HUES64 (cell line): ENCODE results near the gene MS4A8. TPM values are rescaled to one million over a fixed set of nuclear protein-coding genes. Genes with fewer than 3 reads are reported as not detected.
"Not testable (repeated sequence)": the region's sequence is repeated elsewhere in the genome, so short reads cannot be mapped to it uniquely, and the experiment has no call there.

ENCODE experiments used
- H3K27ac ChIP-seq: 2 replicates; pipeline ENCODE4 v1.7.0; 2013; ENCODE audit warnings: low read depth, low read length, inconsistent platforms
- H3K27me3 ChIP-seq: 2 replicates; pipeline ENCODE4 v1.6.1; 2013; ENCODE audit warnings: mild to moderate bottlenecking, low read length; ENCODE audit not compliant: insufficient read depth
- H3K36me3 ChIP-seq: 2 replicates; pipeline ENCODE4 v1.6.1; 2013; ENCODE audit warnings: mild to moderate bottlenecking, low read length; ENCODE audit not compliant: insufficient read depth
- H3K4me1 ChIP-seq: 2 replicates; pipeline ENCODE4 v1.6.1; 2013; ENCODE audit warnings: mild to moderate bottlenecking, low read length, moderate library complexity; ENCODE audit not compliant: insufficient read depth
- H3K4me3 ChIP-seq: 2 replicates; pipeline ENCODE4 v1.5.1; 2013; ENCODE audit warnings: mild to moderate bottlenecking, low read length, moderate library complexity
- H3K9ac ChIP-seq: 2 replicates; pipeline ENCODE4 v1.6.1; 2013; ENCODE audit warnings: mild to moderate bottlenecking, low read depth, low read length
- H3K9me3 ChIP-seq: 2 replicates; pipeline ENCODE4 v1.6.1; 2013; ENCODE audit warnings: low read depth, low read length; ENCODE audit not compliant: insufficient read depth
- WGBS: fragments of 150-250, 120-280 bp; methylation state at CpG from one replicate; pipeline ENCODE4 v1.1.7; 2013; ENCODE audit warnings: missing lambda C conversion rate; 5-methylcytosine and 5-hydroxymethylcytosine counted together
- polyA plus RNA-seq, 2 experiments: library from polyadenylated mRNA; stranded (reverse); fragments of 50-300 nt; gene quantifications; one replicate each; pipeline ENCODE4 v1.2.3, GENCODE V29; 2013

The MS4A8 gene
- not detected for polyA plus RNA-seq (2013, experiment 1 of 2)
- polyA plus RNA-seq (2013, experiment 2 of 2), result not detected

- Histone ChIP-seq H3K9me3 (no peaks in the 10 kb centered on the region), H3K4me1 (peaks cover 5% of the 10 kb centered on the region; the same call in 1 of the 2 replicates), H3K27ac (no peak within 1 kb of the TSS), H3K27me3 (no peaks in the 10 kb centered on the region), H3K9ac (no peak within 1 kb of the TSS), H3K36me3 (no peaks in the 10 kb centered on the region), H3K4me3 (no peak within 1 kb of the TSS)
- WGBS, result 85% methylated on average over 2 of the region's 2 CpGs
Measured at GRCh38 chr11:60699284-60699691, at the start of gene MS4A8. TSS of gene MS4A8 (plus strand) at chr11:60699612. CDS start at chr11:60700861, 1,249 bp downstream.

DNA sequence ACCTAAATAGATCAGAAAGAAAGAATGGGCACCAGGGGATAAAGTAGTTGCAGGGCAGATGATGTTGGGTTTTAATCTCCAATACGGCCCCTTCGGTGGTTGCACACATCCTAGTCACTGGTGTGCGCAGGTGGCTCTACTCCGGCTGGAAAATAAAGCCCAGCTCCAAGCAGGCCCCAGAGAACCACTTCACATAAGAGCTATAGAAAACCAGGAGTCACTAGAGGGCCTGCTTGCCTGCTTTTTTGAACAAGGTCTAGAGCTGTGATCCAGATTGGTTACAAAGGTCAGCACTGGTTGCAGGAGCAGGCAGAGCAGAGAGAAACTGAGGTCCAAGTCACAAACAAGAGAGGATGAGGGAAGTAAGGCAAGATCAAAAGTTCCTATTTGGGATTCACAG, 41.5 kb upstream of the MS4A8 start:
- Histone ChIP-seq H3K27me3 (no peaks in the 10 kb centered on the region), H3K9ac (no peak overlapping the region), H3K4me1 (no peaks in the 10 kb centered on the region), H3K36me3 (no peaks in the 10 kb centered on the region), H3K9me3 (no peaks in the 10 kb centered on the region), H3K4me3 (no peak overlapping the region), H3K27ac (no peak overlapping the region)
- WGBS, result 90% methylated on average over 4 of the region's 4 CpGs

DNA sequence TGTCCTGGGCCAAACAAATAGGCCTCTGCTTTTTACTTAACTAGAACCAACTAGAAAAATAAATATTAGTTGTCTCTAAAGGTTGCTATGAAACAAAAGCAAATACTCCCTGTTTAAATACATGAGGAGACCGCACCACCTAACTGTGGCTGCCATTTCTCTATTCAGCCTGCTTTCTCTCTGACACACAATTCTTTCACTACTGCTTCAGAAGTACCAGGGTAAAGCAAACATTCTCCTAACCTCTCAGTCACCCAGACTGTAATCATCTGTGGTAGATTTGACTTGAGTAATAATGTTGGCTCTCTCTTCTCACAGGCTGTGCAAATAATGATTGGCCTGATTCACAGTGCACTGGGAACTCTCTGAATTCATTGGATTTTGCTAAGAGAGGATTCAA, 41.0 kb upstream of the MS4A8 start:
- H3K9ac ChIP-seq, result no peak overlapping the region
- no peak overlapping the region for H3K27ac ChIP-seq
- WGBS, result 100% methylated on average over 1 of the region's 1 CpG
- no peak overlapping the region for H3K4me3 ChIP-seq
- no peaks in the 10 kb centered on the region for H3K27me3 ChIP-seq
- no peaks in the 10 kb centered on the region for H3K36me3 ChIP-seq
- no peaks in the 10 kb centered on the region for H3K9me3 ChIP-seq
- H3K4me1 ChIP-seq, result no peaks in the 10 kb centered on the region

DNA sequence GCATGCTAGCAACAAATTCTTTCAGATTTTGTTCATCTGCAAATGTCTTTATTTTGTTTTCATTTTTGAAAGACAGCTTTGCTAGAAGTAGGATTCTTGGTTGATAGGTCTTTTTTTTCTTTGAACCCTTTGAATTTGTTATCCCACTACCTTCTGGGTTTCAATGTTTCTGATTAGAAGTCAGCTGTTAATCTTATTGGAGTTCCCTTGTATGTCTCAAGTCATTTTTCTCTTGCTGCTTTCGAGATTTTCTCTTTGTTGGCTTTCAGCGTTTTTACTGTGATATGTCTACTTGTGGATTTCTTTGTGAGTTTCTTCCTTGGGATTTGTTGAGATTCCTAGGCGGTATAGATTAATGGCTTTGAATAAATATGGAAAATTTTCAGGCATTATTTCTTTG, 27.2 kb upstream of the MS4A8 start:
- no peaks in the 10 kb centered on the region for H3K4me1 ChIP-seq
- WGBS, result 94% methylated on average over 3 of the region's 3 CpGs
- no peak overlapping the region for H3K27ac ChIP-seq
- peaks cover 44% of the 10 kb centered on the region for H3K9me3 ChIP-seq
- H3K4me3 ChIP-seq, result no peak overlapping the region
- H3K36me3 ChIP-seq, result no peaks in the 10 kb centered on the region
- no peaks in the 10 kb centered on the region for H3K27me3 ChIP-seq
- no peak overlapping the region for H3K9ac ChIP-seq

DNA sequence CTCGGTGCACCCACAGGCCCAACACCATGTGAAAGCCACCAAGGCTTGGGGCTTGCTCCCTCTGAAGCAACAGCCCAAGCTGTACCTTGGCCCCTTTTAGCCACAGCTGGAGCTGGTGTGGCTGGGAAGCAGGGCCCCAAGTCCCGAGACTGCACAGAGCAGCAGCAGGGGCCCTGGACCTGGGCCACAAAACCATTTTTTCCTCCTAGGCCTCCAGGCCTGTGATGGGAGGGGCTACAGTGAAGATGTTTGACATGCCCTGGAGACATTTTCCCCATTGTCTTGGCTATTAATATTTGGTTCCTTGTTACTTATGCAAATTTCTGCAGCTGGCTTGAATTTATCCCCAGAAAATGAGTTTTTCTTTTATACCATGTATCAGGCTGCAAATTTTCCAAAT, 21.2 kb upstream of the MS4A8 start:
- WGBS, result 94% methylated on average over 2 of the region's 2 CpGs
- H3K27ac ChIP-seq, H3K4me1 ChIP-seq, H3K27me3 ChIP-seq, H3K36me3 ChIP-seq, H3K4me3 ChIP-seq, H3K9ac ChIP-seq: not testable (repeated sequence)
- H3K9me3 ChIP-seq, result peaks cover 73% of the 10 kb centered on the region

DNA sequence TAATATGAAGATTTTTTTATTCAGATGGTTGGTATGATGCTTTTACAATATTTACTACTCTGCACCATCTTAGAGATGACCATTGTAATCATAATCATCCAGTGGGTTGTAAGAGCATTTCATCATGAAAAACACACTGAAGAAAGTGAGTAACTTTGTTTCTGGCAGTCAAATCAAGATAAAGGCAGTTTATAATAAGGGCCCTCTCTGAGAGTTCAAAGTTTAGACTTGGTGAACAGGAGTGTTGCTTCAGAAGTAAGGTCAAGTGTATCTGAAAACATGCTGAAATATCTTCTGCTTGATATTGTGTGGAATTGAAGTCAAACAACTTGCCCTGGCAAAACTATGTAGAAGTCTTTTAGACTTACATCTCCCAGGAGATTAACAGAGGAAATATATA, 19.5 kb upstream of the MS4A8 start:
- Histone ChIP-seq H3K9me3 (peaks cover 59% of the 10 kb centered on the region), H3K27ac (no peak overlapping the region)

GRCh38 chr11:60680455-60681119, 18.8 kb upstream of the MS4A8 start:
- H3K27me3 ChIP-seq, result no peaks in the 10 kb centered on the region
- H3K9ac ChIP-seq, result no peak overlapping the region
- H3K36me3 ChIP-seq, result no peaks in the 10 kb centered on the region
- 90% methylated on average over 3 of the region's 3 CpGs for WGBS
- H3K9me3 ChIP-seq, result peaks cover 56% of the 10 kb centered on the region
- H3K4me1 ChIP-seq, result no peaks in the 10 kb centered on the region
- H3K27ac ChIP-seq, result no peak overlapping the region
- H3K4me3 ChIP-seq, result no peak overlapping the region

More for the DNA sequence above, 19.5 kb upstream of the MS4A8 start:
- Histone ChIP-seq H3K36me3 (no peaks in the 10 kb centered on the region), H3K27me3 (no peaks in the 10 kb centered on the region), H3K4me3 (no peak overlapping the region), H3K4me1 (no peaks in the 10 kb centered on the region), H3K9ac (no peak overlapping the region)

- 92% methylated on average over 2 of the region's 2 CpGs for WGBS
- not testable (repeated sequence) for H3K4me1 ChIP-seq, H3K9ac ChIP-seq, H3K27me3 ChIP-seq, H3K27ac ChIP-seq, H3K4me3 ChIP-seq, H3K36me3 ChIP-seq
- H3K9me3 ChIP-seq, result peaks cover 23% of the 10 kb centered on the region
Measured at GRCh38 chr11:60684541-60684848, 14.9 kb upstream of the MS4A8 start.

DNA sequence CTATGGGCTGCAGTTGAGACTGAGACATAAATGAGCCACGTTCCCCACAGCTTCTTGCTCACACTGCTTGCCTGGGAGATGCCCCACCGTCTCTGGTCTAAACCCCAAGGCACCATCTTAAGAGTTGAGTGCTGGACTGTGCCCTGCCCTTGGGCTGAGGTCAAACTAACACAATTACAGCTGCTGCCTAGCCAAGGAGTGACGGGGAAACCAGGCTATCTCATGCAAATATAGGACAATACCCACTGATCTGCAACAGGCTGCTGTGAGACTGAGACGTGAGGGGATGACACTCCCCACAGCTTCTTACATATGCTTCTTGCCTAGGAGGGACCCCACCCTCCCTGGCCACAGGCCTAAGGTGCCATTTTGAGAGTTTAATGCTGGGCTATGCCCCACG, 7.8 kb upstream of the MS4A8 start:
- H3K4me3 ChIP-seq, result no peak overlapping the region
- H3K4me1 ChIP-seq, result no peaks in the 10 kb centered on the region
- H3K9me3 ChIP-seq, result no peaks in the 10 kb centered on the region

GRCh38 chr11:60699936-60700335, 524 bp downstream of the MS4A8 start:
- Histone ChIP-seq H3K36me3 (no peaks in the 10 kb centered on the region), H3K27ac (no peak overlapping the region), H3K4me1 (peaks cover 5% of the 10 kb centered on the region; the same call in 1 of the 2 replicates), H3K9me3 (no peaks in the 10 kb centered on the region), H3K9ac (no peak overlapping the region), H3K4me3 (no peak overlapping the region), H3K27me3 (no peaks in the 10 kb centered on the region)
- WGBS, result 96% methylated on average over 5 of the region's 5 CpGs

More for the DNA sequence above, 7.8 kb upstream of the MS4A8 start:
- 90% methylated on average over 5 of the region's 5 CpGs for WGBS
- H3K27me3 ChIP-seq, result no peaks in the 10 kb centered on the region
- no peak overlapping the region for H3K27ac ChIP-seq
- no peaks in the 10 kb centered on the region for H3K36me3 ChIP-seq
- no peak overlapping the region for H3K9ac ChIP-seq

DNA sequence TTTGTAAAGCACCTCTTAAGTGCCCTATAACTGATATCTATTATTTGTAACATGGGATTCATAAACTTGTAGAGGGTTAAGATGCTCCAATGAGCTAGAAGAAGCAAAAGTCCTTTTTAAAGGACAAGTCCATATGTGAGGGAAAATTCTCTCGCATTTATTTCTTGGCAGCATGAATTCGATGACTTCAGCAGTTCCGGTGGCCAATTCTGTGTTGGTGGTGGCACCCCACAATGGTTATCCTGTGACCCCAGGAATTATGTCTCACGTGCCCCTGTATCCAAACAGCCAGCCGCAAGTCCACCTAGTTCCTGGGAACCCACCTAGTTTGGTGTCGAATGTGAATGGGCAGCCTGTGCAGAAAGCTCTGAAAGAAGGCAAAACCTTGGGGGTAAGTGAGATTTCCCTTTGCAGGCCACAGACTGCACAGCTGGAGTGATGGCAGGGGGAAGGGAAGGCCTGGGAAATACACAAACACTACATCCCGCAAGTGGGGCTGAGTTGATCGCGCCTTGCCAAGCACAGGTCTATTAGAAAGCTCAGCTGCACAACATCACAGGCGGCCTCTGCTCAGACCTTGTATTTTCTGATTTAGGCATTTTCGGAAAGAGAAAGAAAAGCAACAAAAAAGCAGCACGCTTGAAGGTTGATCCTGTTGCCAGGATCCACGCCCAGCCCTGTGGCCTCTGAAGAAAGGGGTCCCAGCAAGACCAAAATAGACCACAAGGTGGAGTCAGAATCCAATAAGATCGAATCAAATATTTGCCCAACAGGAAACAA, 1.5 kb downstream of the MS4A8 start:
- Histone ChIP-seq H3K4me3 (no peak overlapping the region), H3K36me3 (no peaks in the 10 kb centered on the region), H3K9me3 (no peaks in the 10 kb centered on the region), H3K4me1 (peaks cover 5% of the 10 kb centered on the region; the same call in 1 of the 2 replicates), H3K27ac (no peak overlapping the region), H3K27me3 (no peaks in the 10 kb centered on the region), H3K9ac (peak overlapping the region; percentile 29; the same call in 1 of the 2 replicates)
- 74% methylated on average over 14 of the region's 14 CpGs for WGBS
